Measurements from ENCODE around the gene DDX1.

The DDX1 gene

GRCh38 chr2:15622214-15622613 is 30.5 kb downstream of the DDX1 start:
- no peaks in the 10 kb centered on the region for H3K9me2 ChIP-seq (replicated peaks; ENCODE audit: insufficient read depth, low read length)

DNA sequence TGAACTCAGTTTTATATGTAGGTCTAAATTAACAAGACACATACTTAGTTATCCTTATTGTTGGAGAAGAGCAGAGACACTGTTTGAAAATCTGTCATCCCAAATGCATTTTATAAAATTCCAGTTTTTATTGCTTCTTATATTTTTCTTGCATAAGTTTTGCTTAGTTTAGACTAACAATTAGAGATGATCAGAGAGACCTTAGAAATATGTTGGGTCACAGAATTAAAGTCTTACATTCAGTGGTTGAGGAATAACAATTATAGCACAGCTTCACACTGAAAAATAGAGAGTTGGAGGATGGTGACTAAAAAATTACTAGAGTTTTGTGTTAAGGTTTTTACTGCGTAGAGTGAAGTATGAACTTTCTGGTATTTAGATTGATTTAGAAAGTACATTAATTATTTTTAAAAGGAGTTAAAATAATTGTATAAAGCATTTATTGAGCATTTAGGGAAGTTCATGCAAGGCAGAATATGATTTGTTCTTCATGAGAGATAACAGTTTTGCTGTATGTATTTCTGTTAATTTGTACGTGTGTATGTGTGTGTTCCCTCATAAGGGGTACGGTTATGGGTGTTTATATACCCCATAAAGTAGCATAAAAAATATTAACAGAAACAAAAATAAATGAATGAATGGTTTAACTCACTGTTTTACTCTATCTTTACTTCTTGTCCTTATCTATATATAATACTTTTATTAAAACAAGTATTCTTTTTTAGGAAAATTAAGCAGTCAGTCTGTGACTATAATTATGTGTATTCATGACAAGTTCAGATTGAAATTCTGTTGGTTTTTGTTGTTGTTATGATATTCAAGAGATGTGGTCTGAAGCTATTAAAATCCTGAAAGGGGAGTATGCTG is 31.2 kb downstream of the DDX1 start:
- Histone ChIP-seq H3K4me2 (ENCODE audit: low read depth, low read length, poor library complexity, severe bottlenecking) (no peak overlapping the region), H3K9ac (ENCODE audit: low read length) (no peak overlapping the region), H3K27ac (ENCODE audit: low read depth, low read length) (no peak overlapping the region), H3K4me3 (ENCODE audit: insufficient read depth, low read length, poor library complexity, severe bottlenecking) (no peak overlapping the region), H3K27me3 (ENCODE audit: low read length) (no peaks in the 10 kb centered on the region), H3K79me2 (ENCODE audit: insufficient read depth, low read length) (no peaks in the 10 kb centered on the region), H3K36me3 (ENCODE audit: low read length) (peaks cover 72% of the 10 kb centered on the region), H4K20me1 (ENCODE audit: low read depth, low read length) (no peaks in the 10 kb centered on the region; the same call in 1 of the 2 replicates), H2AFZ (ENCODE audit: low read depth, low read length, severe bottlenecking) (no peak overlapping the region), H3K9me3 (ENCODE audit: insufficient read depth, low read length) (no peaks in the 10 kb centered on the region), H3F3A (ENCODE audit: insufficient read depth) (no peaks in the 10 kb centered on the region), H3K9me2 (replicated peaks; ENCODE audit: insufficient read depth, low read length) (no peaks in the 10 kb centered on the region)
- TF ChIP-seq CTCF (IDR thresholded peaks at IDR 0.05; ENCODE audit: insufficient read depth, low read length, poor library complexity, severe bottlenecking) (no peak), EZH2phosphoT487 (conservative IDR thresholded peaks at IDR 0.05; ENCODE audit: low read length) (no peak)

More at GRCh38 chr2:15622214-15622613, 30.5 kb downstream of the DDX1 start:
- H3K27me3 ChIP-seq (ENCODE audit: low read length), result no peaks in the 10 kb centered on the region
- H3K27ac ChIP-seq (ENCODE audit: low read depth, low read length), result no peak overlapping the region
- H3K4me2 ChIP-seq (ENCODE audit: low read depth, low read length, poor library complexity, severe bottlenecking), result no peak overlapping the region
- no peaks in the 10 kb centered on the region for H3F3A ChIP-seq (ENCODE audit: insufficient read depth)
- H2AFZ ChIP-seq (ENCODE audit: low read depth, low read length, severe bottlenecking), result no peak overlapping the region
- H3K9ac ChIP-seq (ENCODE audit: low read length), result no peak overlapping the region
- H3K9me3 ChIP-seq (ENCODE audit: insufficient read depth, low read length), result no peaks in the 10 kb centered on the region
- no peak for TF ChIP-seq EZH2phosphoT487 (conservative IDR thresholded peaks at IDR 0.05; ENCODE audit: low read length)
- no peak for TF ChIP-seq CTCF (IDR thresholded peaks at IDR 0.05; ENCODE audit: insufficient read depth, low read length, poor library complexity, severe bottlenecking)
- H3K4me3 ChIP-seq (ENCODE audit: insufficient read depth, low read length, poor library complexity, severe bottlenecking), result no peak overlapping the region
- peaks cover 66% of the 10 kb centered on the region for H3K36me3 ChIP-seq (ENCODE audit: low read length)
- no peaks in the 10 kb centered on the region; the same call in 1 of the 2 replicates for H4K20me1 ChIP-seq (ENCODE audit: low read depth, low read length)
- no peaks in the 10 kb centered on the region for H3K79me2 ChIP-seq (ENCODE audit: insufficient read depth, low read length)

GRCh38 chr2:15623481-15623796 is 31.8 kb downstream of the DDX1 start:
- Histone ChIP-seq H4K20me1 (ENCODE audit: low read depth, low read length) (no peaks in the 10 kb centered on the region; the same call in 1 of the 2 replicates), H3K27ac (ENCODE audit: low read depth, low read length) (no peak overlapping the region), H3K27me3 (ENCODE audit: low read length) (no peaks in the 10 kb centered on the region), H3F3A (ENCODE audit: insufficient read depth) (no peaks in the 10 kb centered on the region), H2AFZ (ENCODE audit: low read depth, low read length, severe bottlenecking) (no peak overlapping the region), H3K4me2 (ENCODE audit: low read depth, low read length, poor library complexity, severe bottlenecking) (no peak overlapping the region), H3K36me3 (ENCODE audit: low read length) (peaks cover 73% of the 10 kb centered on the region), H3K4me3 (ENCODE audit: insufficient read depth, low read length, poor library complexity, severe bottlenecking) (no peak overlapping the region), H3K79me2 (ENCODE audit: insufficient read depth, low read length) (no peaks in the 10 kb centered on the region), H3K9me2 (replicated peaks; ENCODE audit: insufficient read depth, low read length) (no peaks in the 10 kb centered on the region), H3K9ac (ENCODE audit: low read length) (no peak overlapping the region), H3K9me3 (ENCODE audit: insufficient read depth, low read length) (no peaks in the 10 kb centered on the region)
- no peak for TF ChIP-seq EZH2phosphoT487 (conservative IDR thresholded peaks at IDR 0.05; ENCODE audit: low read length)
- no peak for TF ChIP-seq CTCF (IDR thresholded peaks at IDR 0.05; ENCODE audit: insufficient read depth, low read length, poor library complexity, severe bottlenecking)
